ENCODE results near the gene ZRSR2. TPM values are rescaled to one million over a fixed set of nuclear protein-coding genes. Genes with fewer than 3 reads are reported as not detected.

Gene ZRSR2
- total RNA-seq, 1 donor from 2014 or later: 6.0 TPM

DNA sequence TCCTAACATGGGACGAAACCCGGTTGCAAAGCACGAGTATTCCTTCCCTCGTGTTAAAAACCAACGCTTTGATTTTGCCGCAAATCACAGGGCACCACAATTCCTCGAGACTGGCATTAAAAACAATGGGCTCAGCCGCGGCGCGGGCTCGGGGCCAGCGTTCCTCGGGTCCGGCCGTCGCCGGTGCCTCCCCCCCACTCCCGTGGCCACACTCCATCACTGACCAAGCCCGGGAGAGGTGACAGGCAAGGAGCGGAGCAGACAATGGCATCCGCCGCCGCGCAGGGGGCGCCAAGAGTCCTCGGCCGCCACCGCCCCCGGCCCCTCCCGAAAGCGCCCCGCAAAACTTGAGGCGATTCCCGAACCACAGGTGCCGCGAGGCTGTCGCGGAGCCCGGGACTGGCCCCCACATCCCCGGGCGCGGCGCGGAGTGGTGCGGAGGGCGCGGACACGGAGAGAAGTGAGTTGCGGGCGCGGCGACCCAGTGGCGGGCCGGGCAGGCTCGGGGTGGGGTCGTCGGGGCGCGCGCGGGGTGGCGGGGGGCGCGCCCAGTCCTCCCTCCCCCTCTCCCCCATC, 63.9 kb downstream of the ZRSR2 start:
- TF ChIP-seq, protein P1, sequence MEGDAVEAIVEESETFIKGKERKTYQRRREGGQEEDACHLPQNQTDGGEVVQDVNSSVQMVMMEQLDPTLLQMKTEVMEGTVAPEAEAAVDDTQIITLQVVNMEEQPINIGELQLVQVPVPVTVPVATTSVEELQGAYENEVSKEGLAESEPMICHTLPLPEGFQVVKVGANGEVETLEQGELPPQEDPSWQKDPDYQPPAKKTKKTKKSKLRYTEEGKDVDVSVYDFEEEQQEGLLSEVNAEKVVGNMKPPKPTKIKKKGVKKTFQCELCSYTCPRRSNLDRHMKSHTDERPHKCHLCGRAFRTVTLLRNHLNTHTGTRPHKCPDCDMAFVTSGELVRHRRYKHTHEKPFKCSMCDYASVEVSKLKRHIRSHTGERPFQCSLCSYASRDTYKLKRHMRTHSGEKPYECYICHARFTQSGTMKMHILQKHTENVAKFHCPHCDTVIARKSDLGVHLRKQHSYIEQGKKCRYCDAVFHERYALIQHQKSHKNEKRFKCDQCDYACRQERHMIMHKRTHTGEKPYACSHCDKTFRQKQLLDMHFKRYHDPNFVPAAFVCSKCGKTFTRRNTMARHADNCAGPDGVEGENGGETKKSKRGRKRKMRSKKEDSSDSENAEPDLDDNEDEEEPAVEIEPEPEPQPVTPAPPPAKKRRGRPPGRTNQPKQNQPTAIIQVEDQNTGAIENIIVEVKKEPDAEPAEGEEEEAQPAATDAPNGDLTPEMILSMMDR (IDR thresholded peaks at IDR 0.05; ENCODE audit: insufficient read depth, low read length, poor library complexity, severe bottlenecking): peak; percentile 8
- DNase-seq (ENCODE audit: low read depth): no peak
- Histone ChIP-seq H3K27me3 (ENCODE audit: control insufficient read depth, insufficient read depth, low read length) (no peaks in the 10 kb centered on the region), H3K36me3 (ENCODE audit: control insufficient read depth, insufficient read depth, low read length) (no peaks in the 10 kb centered on the region), H3K4me3 (ENCODE audit: low read depth, low read length) (peak overlapping the region; percentile 51)

DNA sequence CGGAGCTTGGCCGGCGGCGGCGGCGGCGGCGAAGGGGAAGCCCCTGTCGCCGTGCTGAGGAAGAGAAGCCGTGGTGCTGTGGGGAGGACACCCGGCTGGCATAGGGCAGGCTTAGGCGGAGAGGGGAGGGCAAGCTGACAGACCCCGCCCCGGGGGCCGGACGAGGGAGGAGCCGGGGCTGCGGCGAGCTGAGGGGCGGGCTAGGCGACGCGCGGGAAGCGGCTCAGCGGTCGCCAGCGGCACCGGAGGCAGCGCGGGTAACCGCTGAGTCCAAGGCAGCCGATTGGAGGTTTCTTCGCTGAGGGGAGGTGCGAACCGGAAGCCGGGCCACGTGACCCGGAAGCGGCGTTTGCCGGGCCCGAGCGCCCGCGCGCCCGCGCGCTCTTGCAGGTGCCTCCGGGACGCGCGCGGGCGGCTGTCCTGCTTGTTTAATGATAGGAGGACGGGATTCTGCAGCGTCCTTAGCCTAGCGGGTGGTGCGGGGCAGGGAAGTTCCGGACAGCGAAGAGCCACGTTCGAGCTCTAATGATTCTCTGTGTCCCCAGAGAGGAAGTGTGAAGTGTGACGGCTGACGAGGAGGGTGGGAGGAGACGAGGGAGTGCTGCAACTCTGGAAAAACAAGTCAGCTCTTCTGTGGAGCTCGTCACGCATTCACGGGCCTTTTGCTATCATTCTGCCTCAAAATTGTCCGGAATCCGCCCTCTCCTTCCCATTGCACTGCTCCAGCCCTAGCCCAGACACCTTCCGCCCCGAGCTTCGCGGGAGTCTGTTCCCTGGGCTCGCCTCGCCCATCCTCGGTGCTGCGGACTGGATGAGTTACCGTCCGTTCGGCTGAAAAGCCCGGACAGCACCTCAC, 64.7 kb downstream of the ZRSR2 start, which contains the start of gene AP1S2:
TSS of gene AP1S2 (minus strand) at position 102 of the 856 bp plus-strand sequence. CDS start 2,289 bp downstream, outside the sequence.
- Histone ChIP-seq H3K4me3 (ENCODE audit: low read depth, low read length) (peak within 1 kb of the TSS; percentile 51), H3K36me3 (ENCODE audit: control insufficient read depth, insufficient read depth, low read length) (no peaks in the 10 kb centered on the region), H3K27me3 (ENCODE audit: control insufficient read depth, insufficient read depth, low read length) (no peaks in the 10 kb centered on the region)
- DNase-seq (ENCODE audit: low read depth): peak; percentile 75
- TF ChIP-seq, protein P1 (IDR thresholded peaks at IDR 0.05; ENCODE audit: insufficient read depth, low read length, poor library complexity, severe bottlenecking): no peak

DNA sequence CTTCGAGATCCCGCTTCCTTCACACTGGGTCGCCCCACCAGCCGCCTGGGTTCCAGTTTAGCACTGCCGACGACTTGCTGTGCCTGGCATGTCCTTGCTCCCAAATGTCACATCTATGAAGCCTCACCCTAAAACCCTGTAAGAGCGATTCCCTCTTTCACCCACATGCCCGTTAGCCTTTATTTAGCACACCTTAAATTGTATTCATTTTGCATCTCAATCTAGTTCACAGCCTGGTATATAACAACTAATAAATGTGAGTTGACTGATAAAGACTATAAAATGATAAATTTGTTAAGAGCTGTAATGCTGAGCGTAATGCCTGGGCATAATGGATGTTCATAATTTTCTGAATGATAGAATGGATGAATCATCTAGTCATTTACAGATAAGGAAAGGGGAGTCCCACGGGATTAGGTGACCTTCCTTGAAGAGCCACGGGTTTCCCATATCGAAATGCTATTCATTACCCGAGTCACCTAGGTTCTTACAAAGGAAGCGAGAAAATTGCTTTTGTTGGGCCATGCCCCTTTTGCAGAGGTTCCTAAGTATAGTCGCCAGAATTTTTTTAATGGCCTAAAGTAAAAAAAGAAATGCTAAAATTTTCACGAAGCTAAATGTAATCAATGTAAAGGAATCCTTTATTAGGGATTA, 65.4 kb downstream of the ZRSR2 start:
- TF ChIP-seq, protein P1 (IDR thresholded peaks at IDR 0.05; ENCODE audit: insufficient read depth, low read length, poor library complexity, severe bottlenecking): no peak
- Histone ChIP-seq H3K27me3 (ENCODE audit: control insufficient read depth, insufficient read depth, low read length) (no peaks in the 10 kb centered on the region), H3K4me3 (ENCODE audit: low read depth, low read length) (peak overlapping the region; percentile 51), H3K36me3 (ENCODE audit: control insufficient read depth, insufficient read depth, low read length) (no peaks in the 10 kb centered on the region)
- no peak for DNase-seq (ENCODE audit: low read depth)

DNA sequence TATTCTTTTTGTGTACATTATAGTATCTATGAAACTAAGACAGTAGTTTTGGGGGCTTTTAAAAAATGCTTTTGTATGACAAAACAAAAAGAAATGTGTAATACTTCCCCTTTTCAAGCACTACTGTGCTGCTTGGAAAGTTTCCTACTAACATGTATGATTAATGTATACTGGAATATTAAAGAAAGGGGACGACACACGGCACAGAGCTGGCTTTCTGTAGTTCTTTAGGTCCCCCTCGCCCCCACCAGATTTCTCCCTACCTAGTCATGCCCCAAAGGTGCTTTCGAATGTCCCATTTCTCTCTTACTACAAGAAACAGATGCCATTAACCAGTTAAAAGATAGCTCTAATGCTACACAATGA, 65.9 kb downstream of the ZRSR2 start:
- H3K4me3 ChIP-seq (ENCODE audit: low read depth, low read length): no peak overlapping the region
- DNase-seq (ENCODE audit: low read depth): no peak

DNA sequence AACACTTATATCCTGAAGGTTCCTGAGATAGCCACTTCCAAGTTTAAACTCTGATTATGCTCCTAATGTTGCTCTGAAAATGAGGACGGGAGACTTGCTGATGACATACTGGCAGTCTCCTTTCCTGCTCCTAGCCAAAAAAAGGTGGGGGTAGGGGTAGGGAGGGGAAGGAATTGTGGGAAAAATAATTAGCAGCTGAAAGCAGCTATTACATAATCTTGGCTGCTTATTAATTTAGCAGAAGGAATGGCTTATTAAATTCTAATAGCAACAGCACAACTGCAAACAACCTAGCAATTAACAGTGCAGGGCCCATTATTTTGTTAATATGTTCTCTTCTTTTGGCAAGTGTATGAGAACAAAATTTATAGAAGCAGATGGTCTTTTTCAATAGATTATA, 66.4 kb downstream of the ZRSR2 start:
- no peak for DNase-seq (ENCODE audit: low read depth)
- Histone ChIP-seq H3K36me3 (ENCODE audit: control insufficient read depth, insufficient read depth, low read length) (no peaks in the 10 kb centered on the region), H3K4me3 (ENCODE audit: low read depth, low read length) (no peak overlapping the region), H3K27me3 (ENCODE audit: control insufficient read depth, insufficient read depth, low read length) (peaks cover 2% of the 10 kb centered on the region)
- TF ChIP-seq, protein P1 (IDR thresholded peaks at IDR 0.05; ENCODE audit: insufficient read depth, low read length, poor library complexity, severe bottlenecking): no peak

More for the DNA sequence above, 65.9 kb downstream of the ZRSR2 start:
- Histone ChIP-seq H3K36me3 (ENCODE audit: control insufficient read depth, insufficient read depth, low read length) (no peaks in the 10 kb centered on the region), H3K27me3 (ENCODE audit: control insufficient read depth, insufficient read depth, low read length) (peaks cover under 1% of the 10 kb centered on the region)
- TF ChIP-seq, protein P1 (IDR thresholded peaks at IDR 0.05; ENCODE audit: insufficient read depth, low read length, poor library complexity, severe bottlenecking): no peak
